Activated naive CD4-positive, alpha-beta T cell treated with anti-CD3 and anti-CD28 coated beads, Interleukin-2, amount 50 U/mL, for 24 hours (primary cell): ENCODE results near the gene RNF133.
"Not testable (repeated sequence)": the region's sequence is repeated elsewhere in the genome, so short reads cannot be mapped to it uniquely, and the experiment has no call there.

Experiments used
- H3K27ac Mint-ChIP-seq: one replicate; pipeline ENCODE4 v1.8.0; 2021; ENCODE audit warnings: mild to moderate bottlenecking, mixed read lengths
- H3K27me3 Mint-ChIP-seq: one replicate; pipeline ENCODE4 v1.8.0; 2021; ENCODE audit warnings: mixed read lengths
- H3K36me3 Mint-ChIP-seq: one replicate; pipeline ENCODE4 v1.8.0; 2021; ENCODE audit warnings: mixed read lengths
- H3K4me1 Mint-ChIP-seq: one replicate; pipeline ENCODE4 v1.8.0; 2021; ENCODE audit warnings: mixed read lengths
- H3K4me3 Mint-ChIP-seq: one replicate; pipeline ENCODE4 v1.8.0; 2021; ENCODE audit warnings: mild to moderate bottlenecking, mixed read lengths
- H3K9me3 Mint-ChIP-seq: one replicate; pipeline ENCODE4 v1.8.0; 2021; ENCODE audit warnings: mixed read lengths

The RNF133 gene

DNA sequence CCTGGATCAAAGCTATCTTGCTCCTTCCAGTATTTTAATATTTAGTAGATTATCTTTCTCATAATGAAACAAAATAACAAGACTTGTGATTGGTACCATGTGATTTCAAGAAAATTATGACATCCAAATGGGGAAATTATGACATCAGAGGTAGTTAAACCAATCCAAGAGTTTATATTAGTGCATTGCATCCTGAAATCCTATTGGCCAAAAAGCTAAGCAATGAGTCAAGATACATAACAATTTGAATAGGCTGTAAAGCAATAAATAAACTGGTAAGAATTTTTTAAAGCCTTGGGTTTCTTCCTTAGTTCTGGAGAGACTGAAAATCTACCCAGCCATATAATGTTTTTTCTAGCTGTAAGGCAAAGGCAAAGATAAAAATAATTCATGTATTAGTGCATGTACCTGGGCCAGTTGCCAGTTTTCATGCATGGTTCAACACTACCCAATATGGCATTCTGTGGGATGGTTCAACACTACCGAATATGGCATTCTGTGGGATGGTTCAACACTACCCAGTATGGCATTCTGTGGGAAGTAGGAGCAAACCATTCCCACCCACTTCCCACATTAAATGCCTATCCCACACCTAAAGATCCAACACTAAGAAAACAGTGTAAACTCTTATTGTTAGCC is 4.1 kb upstream of the RNF133 start, which contains the start of gene RNF148:
Gene RNF148 (minus strand): TSS at position 51 of the 639 bp plus-strand sequence. CDS start 172 bp downstream, outside the sequence.
- Mint-ChIP-seq H3K36me3 (no peaks in the 10 kb centered on the region), H3K9me3 (no peaks in the 10 kb centered on the region), H3K27me3 (no peaks in the 10 kb centered on the region), H3K27ac (no peak within 1 kb of the TSS), H3K4me1 (no peaks in the 10 kb centered on the region), H3K4me3 (no peak within 1 kb of the TSS)

GRCh38 chr7:122695816-122696215 is 3.1 kb downstream of the RNF133 start:
- Mint-ChIP-seq H3K4me1 (no peaks in the 10 kb centered on the region), H3K27ac (no peak overlapping the region), H3K9me3 (peaks cover 5% of the 10 kb centered on the region), H3K36me3 (no peaks in the 10 kb centered on the region), H3K27me3 (no peaks in the 10 kb centered on the region), H3K4me3 (no peak overlapping the region)

GRCh38 chr7:122694697-122695096 is 4.2 kb downstream of the RNF133 start:
- Mint-ChIP-seq H3K4me3 (no peak overlapping the region), H3K36me3 (no peaks in the 10 kb centered on the region), H3K9me3 (peaks cover 5% of the 10 kb centered on the region), H3K27me3 (no peaks in the 10 kb centered on the region), H3K27ac (no peak overlapping the region), H3K4me1 (no peaks in the 10 kb centered on the region)

DNA sequence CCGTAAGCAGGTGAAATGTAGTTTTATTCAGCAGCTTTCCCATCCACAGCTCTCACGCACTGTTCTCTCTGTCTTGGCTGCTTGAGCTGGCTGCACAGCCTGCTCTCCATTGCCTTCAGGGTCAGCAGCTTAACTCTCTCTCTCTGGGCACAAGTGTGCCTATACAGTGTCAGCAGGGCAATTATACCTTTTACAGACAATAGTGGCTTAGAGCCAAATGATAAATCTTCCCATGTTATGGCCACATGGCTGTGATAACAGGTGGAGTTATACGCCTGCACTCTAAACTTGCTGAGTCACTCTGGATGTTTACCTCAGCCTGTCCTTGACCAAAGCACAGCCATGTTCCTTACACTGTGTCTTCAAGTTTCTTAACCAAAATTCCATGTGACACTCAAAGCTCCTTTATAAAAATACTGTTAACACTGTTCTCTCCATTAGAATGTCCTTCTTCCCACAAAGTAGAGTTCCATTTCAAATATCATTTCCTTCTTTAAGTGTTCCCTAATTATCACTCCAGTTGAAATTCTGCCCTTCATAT is 6.1 kb downstream of the RNF133 start:
- peaks cover 5% of the 10 kb centered on the region for H3K9me3 Mint-ChIP-seq
- H3K36me3 Mint-ChIP-seq: no peaks in the 10 kb centered on the region
- no peaks in the 10 kb centered on the region for H3K27me3 Mint-ChIP-seq
- H3K27ac Mint-ChIP-seq: no peak overlapping the region
- H3K4me3 Mint-ChIP-seq: no peak overlapping the region
- no peaks in the 10 kb centered on the region for H3K4me1 Mint-ChIP-seq

GRCh38 chr7:122691569-122692235 is 7.2 kb downstream of the RNF133 start:
- no peaks in the 10 kb centered on the region for H3K27me3 Mint-ChIP-seq
- no peak overlapping the region for H3K4me3 Mint-ChIP-seq
- no peaks in the 10 kb centered on the region for H3K36me3 Mint-ChIP-seq
- H3K9me3 Mint-ChIP-seq: peaks cover 5% of the 10 kb centered on the region
- no peak overlapping the region for H3K27ac Mint-ChIP-seq
- no peaks in the 10 kb centered on the region for H3K4me1 Mint-ChIP-seq

DNA sequence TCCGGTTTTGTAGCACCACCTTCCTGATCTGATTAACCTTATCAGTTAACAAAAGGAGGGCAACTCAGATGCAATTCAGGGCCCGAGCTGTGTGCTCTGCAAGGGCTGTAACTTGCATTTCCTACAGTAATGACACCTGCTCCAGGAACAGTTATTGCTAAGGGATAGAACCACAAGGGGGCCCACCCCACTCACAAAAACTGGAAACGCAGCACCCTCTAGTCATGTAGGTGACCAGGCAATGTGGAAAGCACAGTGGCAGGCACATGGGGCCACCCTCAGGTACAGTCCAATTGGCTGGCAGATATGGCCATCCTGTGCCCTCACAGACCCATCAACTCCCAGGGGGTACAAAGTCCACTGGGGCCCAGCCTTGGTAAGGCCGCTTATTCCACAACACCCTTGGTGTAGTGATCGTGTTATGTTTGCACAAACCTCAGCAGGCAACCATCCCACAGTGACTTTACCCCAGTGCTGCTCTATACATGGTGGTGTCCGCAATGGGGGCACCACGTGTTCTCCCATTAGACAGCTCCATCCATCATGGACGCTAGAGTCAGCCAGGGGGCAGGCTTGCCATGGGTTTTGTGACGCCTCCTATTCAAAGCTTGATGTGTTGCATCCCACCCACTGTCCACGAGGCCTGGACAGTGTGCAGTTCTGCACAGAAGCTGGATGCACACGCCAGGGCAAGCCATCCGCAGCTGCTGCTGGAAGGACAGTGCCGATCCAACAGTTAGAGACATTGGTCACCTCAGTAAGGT is 9.4 kb downstream of the RNF133 start:
- Mint-ChIP-seq H3K36me3 (no peaks in the 10 kb centered on the region), H3K27me3 (no peaks in the 10 kb centered on the region), H3K4me1 (no peaks in the 10 kb centered on the region), H3K27ac (no peak overlapping the region), H3K4me3 (no peak overlapping the region), H3K9me3 (peaks cover 5% of the 10 kb centered on the region)

DNA sequence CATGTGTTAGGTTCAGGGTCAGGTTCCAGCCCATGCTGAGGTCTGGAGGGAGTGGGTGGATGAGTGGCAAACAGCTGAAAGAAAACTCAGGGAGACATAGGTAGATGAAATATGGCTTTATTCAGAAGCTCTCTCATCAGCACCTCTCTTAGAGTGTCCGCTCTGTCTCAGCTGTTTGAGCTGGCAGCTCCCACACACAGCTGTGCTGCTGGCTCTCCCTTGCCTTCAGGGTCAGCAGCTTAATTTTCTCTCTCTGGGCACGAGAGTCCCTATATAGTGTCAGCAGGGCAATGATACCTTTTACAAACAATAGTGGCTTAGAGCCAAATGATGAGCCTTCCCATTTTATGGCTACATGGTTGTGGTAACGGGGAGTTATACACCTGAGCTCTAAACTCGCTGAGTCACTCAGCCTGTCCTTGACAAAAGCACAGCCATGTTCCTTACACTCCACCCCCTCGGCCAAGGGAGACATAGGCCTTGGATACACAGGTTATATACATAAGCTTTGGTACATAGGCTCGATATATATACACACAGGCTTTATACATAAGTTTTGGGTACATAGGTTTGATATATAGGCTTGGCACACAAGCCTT is 10.4 kb downstream of the RNF133 start:
- no peaks in the 10 kb centered on the region for H3K4me1 Mint-ChIP-seq
- no peaks in the 10 kb centered on the region for H3K36me3 Mint-ChIP-seq
- no peaks in the 10 kb centered on the region for H3K27me3 Mint-ChIP-seq
- no peak overlapping the region for H3K4me3 Mint-ChIP-seq
- H3K9me3 Mint-ChIP-seq: peaks cover 5% of the 10 kb centered on the region
- no peak overlapping the region for H3K27ac Mint-ChIP-seq

DNA sequence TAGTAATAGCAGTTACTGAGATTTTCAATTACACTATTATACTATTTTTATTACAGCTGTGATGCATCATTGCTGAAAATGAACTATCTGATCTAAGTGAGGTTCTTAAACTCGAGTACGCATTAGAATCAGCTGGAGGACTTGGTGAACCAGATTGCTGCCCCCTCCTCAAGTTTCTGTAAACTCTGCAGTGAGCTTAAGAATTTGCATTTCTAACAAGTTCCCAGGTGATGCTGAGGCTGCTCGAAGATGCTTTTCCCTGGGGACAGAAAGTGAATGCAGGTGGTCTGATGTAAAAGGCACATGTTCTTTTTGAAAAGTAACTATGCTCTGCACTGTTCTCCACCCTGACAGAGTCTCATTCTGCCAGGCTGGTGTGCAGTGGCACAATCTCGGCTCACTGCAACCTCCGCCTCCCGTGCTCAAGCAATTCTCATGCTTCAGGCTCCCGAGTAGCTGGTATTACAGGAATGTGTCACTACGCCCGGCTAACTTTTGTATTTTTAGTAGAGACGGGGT is 12.5 kb downstream of the RNF133 start:
- H3K36me3 Mint-ChIP-seq: no peaks in the 10 kb centered on the region
- H3K27me3 Mint-ChIP-seq: no peaks in the 10 kb centered on the region
- no peak overlapping the region for H3K4me3 Mint-ChIP-seq
- H3K9me3 Mint-ChIP-seq: no peaks in the 10 kb centered on the region
- no peak overlapping the region for H3K27ac Mint-ChIP-seq
- no peaks in the 10 kb centered on the region for H3K4me1 Mint-ChIP-seq

GRCh38 chr7:122684504-122684903 is 14.4 kb downstream of the RNF133 start:
- Mint-ChIP-seq H3K27ac (no peak overlapping the region), H3K27me3 (no peaks in the 10 kb centered on the region), H3K36me3 (no peaks in the 10 kb centered on the region), H3K4me1 (no peaks in the 10 kb centered on the region), H3K9me3 (no peaks in the 10 kb centered on the region), H3K4me3 (no peak overlapping the region)

DNA sequence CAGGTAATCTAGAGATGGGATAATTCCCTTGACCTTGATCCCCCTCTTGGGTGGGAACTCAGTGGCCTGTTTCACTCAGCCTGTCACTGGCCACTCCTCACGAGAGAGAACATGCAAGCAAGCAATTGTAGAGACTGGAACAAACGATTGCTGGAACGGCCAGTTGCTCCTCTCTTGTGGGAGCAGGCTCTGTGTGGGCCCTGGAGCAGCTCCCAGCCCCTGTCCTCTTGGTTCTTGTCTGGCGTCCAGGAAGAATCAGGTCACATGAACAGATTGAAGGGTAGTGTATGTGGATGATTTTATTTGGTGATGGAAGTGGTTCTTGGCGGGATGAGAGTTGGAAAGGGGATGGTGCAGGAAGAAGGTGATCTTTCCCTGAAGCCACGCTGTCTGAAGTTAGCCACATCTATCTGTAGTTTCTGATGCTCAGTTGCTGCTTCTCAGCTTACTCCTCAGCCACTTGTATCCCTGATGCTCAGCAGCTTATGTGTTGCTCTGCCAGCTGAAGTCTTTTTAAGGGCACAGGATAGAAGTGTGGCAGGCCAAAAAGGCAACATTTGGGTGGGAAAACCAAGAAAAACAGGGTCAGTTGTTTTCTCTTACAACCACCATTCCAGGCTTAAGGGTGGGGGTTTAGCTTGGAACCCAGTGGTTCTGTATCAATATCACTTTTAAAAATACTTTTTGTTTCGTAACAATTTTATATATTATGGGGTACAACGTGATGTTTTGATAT is 15.9 kb downstream of the RNF133 start:
- Mint-ChIP-seq H3K4me1 (no peaks in the 10 kb centered on the region), H3K4me3 (no peak overlapping the region), H3K36me3 (no peaks in the 10 kb centered on the region), H3K27me3 (no peaks in the 10 kb centered on the region), H3K9me3 (no peaks in the 10 kb centered on the region), H3K27ac (no peak overlapping the region)

GRCh38 chr7:122681186-122681585 is 17.7 kb downstream of the RNF133 start:
- not testable (repeated sequence) for H3K4me1 Mint-ChIP-seq, H3K36me3 Mint-ChIP-seq, H3K27ac Mint-ChIP-seq, H3K9me3 Mint-ChIP-seq, H3K4me3 Mint-ChIP-seq, H3K27me3 Mint-ChIP-seq

DNA sequence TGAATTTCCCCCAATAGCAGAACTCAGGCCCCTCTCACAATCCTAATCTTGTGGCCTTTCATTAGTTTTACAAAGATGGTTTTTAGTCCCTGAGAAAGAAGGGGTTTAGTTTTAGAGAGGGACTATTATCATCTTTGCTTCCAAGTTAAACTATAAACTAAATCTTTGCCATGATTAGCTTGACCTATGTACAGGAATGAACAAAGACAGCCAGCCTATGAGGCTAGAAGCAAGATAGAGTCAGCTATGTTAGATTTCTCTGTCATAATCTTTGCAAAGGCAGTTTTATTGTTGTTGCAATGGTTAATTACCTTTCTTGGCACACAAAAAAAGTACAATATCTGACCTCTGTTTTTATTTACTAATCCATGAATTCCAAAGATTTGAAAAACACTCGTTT is 19.1 kb downstream of the RNF133 start:
- no peak overlapping the region for H3K4me3 Mint-ChIP-seq
- no peaks in the 10 kb centered on the region for H3K9me3 Mint-ChIP-seq
- H3K4me1 Mint-ChIP-seq: no peaks in the 10 kb centered on the region
- H3K27ac Mint-ChIP-seq: no peak overlapping the region
- H3K36me3 Mint-ChIP-seq: no peaks in the 10 kb centered on the region
- H3K27me3 Mint-ChIP-seq: no peaks in the 10 kb centered on the region

- not testable (repeated sequence) for H3K4me1 Mint-ChIP-seq, H3K9me3 Mint-ChIP-seq
Observed at GRCh38 chr7:122679269-122679709, 19.6 kb downstream of the RNF133 start.

DNA sequence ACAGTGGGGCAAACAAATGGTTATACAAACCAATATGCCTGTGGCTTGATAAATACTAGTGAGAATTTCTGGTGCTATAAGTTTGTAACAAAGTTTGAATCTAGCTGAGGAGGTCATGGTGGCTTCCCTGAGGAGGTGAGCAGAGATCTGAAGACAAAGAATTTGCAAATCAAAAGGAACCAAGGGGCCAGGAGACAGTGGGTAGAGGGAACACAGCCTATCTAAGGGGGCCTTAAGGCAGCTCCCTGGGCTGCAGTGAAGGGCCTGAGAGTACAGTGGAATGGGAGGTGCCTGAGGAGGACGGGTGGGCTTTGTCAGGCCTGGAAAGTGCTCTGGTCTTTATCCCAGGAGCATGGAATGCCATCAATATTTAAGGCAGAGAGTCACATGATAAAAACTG is 21.8 kb downstream of the RNF133 start:
- Mint-ChIP-seq H3K9me3 (no peaks in the 10 kb centered on the region), H3K27ac (no peak overlapping the region), H3K36me3 (no peaks in the 10 kb centered on the region), H3K27me3 (no peaks in the 10 kb centered on the region), H3K4me3 (no peak overlapping the region), H3K4me1 (no peaks in the 10 kb centered on the region)

More at GRCh38 chr7:122679269-122679709, 19.6 kb downstream of the RNF133 start:
- H3K36me3 Mint-ChIP-seq, H3K4me3 Mint-ChIP-seq, H3K27ac Mint-ChIP-seq, H3K27me3 Mint-ChIP-seq: not testable (repeated sequence)

- H3K9me3 Mint-ChIP-seq: no peaks in the 10 kb centered on the region
- no peaks in the 10 kb centered on the region for H3K27me3 Mint-ChIP-seq
- no peak overlapping the region for H3K4me3 Mint-ChIP-seq
- no peaks in the 10 kb centered on the region for H3K36me3 Mint-ChIP-seq
- no peaks in the 10 kb centered on the region for H3K4me1 Mint-ChIP-seq
- no peak overlapping the region for H3K27ac Mint-ChIP-seq
Observed at GRCh38 chr7:122676466-122676865, 22.5 kb downstream of the RNF133 start.
